Suprapubic skin (tissue), 4 donors: ENCODE measurements around the gene SDSL. TPM values are rescaled to one million over a fixed set of nuclear protein-coding genes. Genes with fewer than 3 reads are reported as not detected.

Source experiments
- DNase-seq, 2 donors: peaks; one replicate each; pipeline ENCODE4 v3.0.0-alpha.2; 2019; ENCODE audit warnings: low spot score in 2 of 2
- H3K27ac ChIP-seq: fragments of 200-600 bp; sonication (generic); one replicate; pipeline ENCODE4 v1.5.1; 2019
- H3K27me3 ChIP-seq: fragments of 200-600 bp; sonication (generic); one replicate; pipeline ENCODE4 v1.5.1; 2019
- H3K36me3 ChIP-seq: fragments of 200-600 bp; sonication (generic); one replicate; pipeline ENCODE4 v1.5.1; 2019
- H3K4me1 ChIP-seq: fragments of 200-600 bp; sonication (generic); one replicate; pipeline ENCODE4 v1.5.1; 2019
- H3K4me3 ChIP-seq: fragments of 200-600 bp; sonication (generic); one replicate; pipeline ENCODE4 v1.5.1; 2019; ENCODE audit warnings: mild to moderate bottlenecking
- H3K9me3 ChIP-seq: fragments of 200-600 bp; sonication (generic); one replicate; pipeline ENCODE4 v1.5.1; 2019
- CTCF ChIP-seq, 2 donors: fragments of 200-600 bp in 1 of 2; fragments of 450-650 bp in 1 of 2; sonication (generic) in 1 of 2; IDR thresholded peaks; one replicate each; pipeline ENCODE4 v1.5.1; 2016 to 2019; ENCODE audit warnings: antibody characterized with exemption in 2 of 2, mild to moderate bottlenecking in 1 of 2, moderate library complexity in 1 of 2
- EP300 ChIP-seq: sonication (generic); formaldehyde crosslinking; IDR thresholded peaks from one replicate; pipeline ENCODE4 v1.6.1; 2017; ENCODE audit warnings: antibody characterized with exemption
- POLR2A ChIP-seq, 2 donors: fragments of 450-650 bp; IDR thresholded peaks; one replicate each; pipeline ENCODE4 v1.6.1; 2017; ENCODE audit warnings: antibody characterized with exemption in 2 of 2, mild to moderate bottlenecking in 2 of 2, moderate library complexity in 2 of 2
- POLR2AphosphoS5 ChIP-seq, 3 donors: sonication (generic); formaldehyde crosslinking; IDR thresholded peaks; one replicate each; pipeline ENCODE4 v1.6.1; 2017; ENCODE audit warnings: antibody characterized with exemption in 3 of 3
- WGBS: methylation state at CpG from one replicate; pipeline ENCODE4 v1.1.5; 2018; 5-methylcytosine and 5-hydroxymethylcytosine counted together
- total RNA-seq, 4 donors: library from RNA; depleted of rRNA; stranded (reverse); fragments of >200 nt; gene quantifications; one replicate each; pipeline ENCODE4 v1.1.0, GENCODE V29; 2016

The SDSL gene
- total RNA-seq, 4 donors from 2014 or later, result 0.56 to 2.2 (median 1.2) TPM; not detected in 1

GRCh38 chr12:113388351-113388750 lies 33.8 kb upstream of the SDSL start:
- no peaks in the 10 kb centered on the region for H3K4me1 ChIP-seq
- no peak for TF ChIP-seq EP300
- no peak for TF ChIP-seq POLR2A (IDR thresholded peaks at IDR 0.05)
- no peak for TF ChIP-seq CTCF (IDR thresholded peaks at IDR 0.05)
- no peak for TF ChIP-seq POLR2AphosphoS5 (IDR thresholded peaks at IDR 0.05)
- no peak for DNase-seq
- H3K27me3 ChIP-seq, result no peaks in the 10 kb centered on the region
- no peak overlapping the region for H3K27ac ChIP-seq
- H3K4me3 ChIP-seq, result no peak overlapping the region
- H3K36me3 ChIP-seq, result peaks cover 81% of the 10 kb centered on the region
- 96% methylated on average over 12 of the region's 14 CpGs for WGBS
- no peaks in the 10 kb centered on the region for H3K9me3 ChIP-seq

GRCh38 chr12:113390064-113391043 lies 31.8 kb upstream of the SDSL start:
- no peak for TF ChIP-seq EP300
- TF ChIP-seq CTCF (IDR thresholded peaks at IDR 0.05), result no peak
- no peak for TF ChIP-seq POLR2AphosphoS5 (IDR thresholded peaks at IDR 0.05)
- no peak for TF ChIP-seq POLR2A (IDR thresholded peaks at IDR 0.05)
- Histone ChIP-seq H3K27ac (no peak overlapping the region), H3K4me3 (no peak overlapping the region), H3K27me3 (no peaks in the 10 kb centered on the region), H3K9me3 (no peaks in the 10 kb centered on the region), H3K36me3 (peaks cover 61% of the 10 kb centered on the region), H3K4me1 (no peaks in the 10 kb centered on the region)
- 85% methylated on average over 6 of the region's 6 CpGs for WGBS
- no peak for DNase-seq

GRCh38 chr12:113391145-113391544 lies 31.0 kb upstream of the SDSL start:
- no peak for DNase-seq
- H3K4me1 ChIP-seq, result no peaks in the 10 kb centered on the region
- TF ChIP-seq POLR2A (IDR thresholded peaks at IDR 0.05) (no peak), CTCF (IDR thresholded peaks at IDR 0.05) (no peak)
- H3K27ac ChIP-seq, result no peak overlapping the region
- no peaks in the 10 kb centered on the region for H3K27me3 ChIP-seq
- WGBS, result 99% methylated on average over 3 of the region's 3 CpGs
- no peak overlapping the region for H3K4me3 ChIP-seq
- H3K9me3 ChIP-seq, result no peaks in the 10 kb centered on the region
- H3K36me3 ChIP-seq, result peaks cover 53% of the 10 kb centered on the region

GRCh38 chr12:113391650-113392337 lies 30.4 kb upstream of the SDSL start:
- Histone ChIP-seq H3K27me3 (no peaks in the 10 kb centered on the region), H3K9me3 (no peaks in the 10 kb centered on the region), H3K36me3 (peaks cover 48% of the 10 kb centered on the region), H3K4me1 (no peaks in the 10 kb centered on the region), H3K4me3 (no peak overlapping the region), H3K27ac (no peak overlapping the region)
- no peak for TF ChIP-seq CTCF (IDR thresholded peaks at IDR 0.05)
- TF ChIP-seq EP300, result no peak
- TF ChIP-seq POLR2AphosphoS5 (IDR thresholded peaks at IDR 0.05), result no peak
- TF ChIP-seq POLR2A (IDR thresholded peaks at IDR 0.05), result no peak
- 90% methylated on average over 9 of the region's 9 CpGs for WGBS
- DNase-seq, result no peak

- H3K27ac ChIP-seq, result no peak overlapping the region
- peaks cover 5% of the 10 kb centered on the region for H3K27me3 ChIP-seq
- H3K4me1 ChIP-seq, result no peaks in the 10 kb centered on the region
- WGBS, result 82% methylated on average over 7 of the region's 7 CpGs
- no peaks in the 10 kb centered on the region for H3K9me3 ChIP-seq
- TF ChIP-seq EP300 (no peak), POLR2AphosphoS5 (IDR thresholded peaks at IDR 0.05) (no peak), POLR2A (IDR thresholded peaks at IDR 0.05) (no peak), CTCF (IDR thresholded peaks at IDR 0.05) (no peak)
- DNase-seq, result no peak
- no peak overlapping the region for H3K4me3 ChIP-seq
- peaks cover 41% of the 10 kb centered on the region for H3K36me3 ChIP-seq
Observed at GRCh38 chr12:113392520-113392919, 29.7 kb upstream of the SDSL start.
